ENCODE measurements around the gene MED19.
"Not testable (repeated sequence)": the region's sequence is repeated elsewhere in the genome, so short reads cannot be mapped to it uniquely, and the experiment has no call there.

Gene MED19

GRCh38 chr11:57704932-57705331, 7.1 kb downstream of the MED19 start:
- DNase-seq (ENCODE audit: low read depth): no peak

- DNase-seq (ENCODE audit: low read depth): no peak
Measured at GRCh38 chr11:57703341-57703740, 8.7 kb downstream of the MED19 start.

- DNase-seq (ENCODE audit: low read depth): no peak
Measured at GRCh38 chr11:57700425-57700824, 11.6 kb downstream of the MED19 start.

GRCh38 chr11:57699813-57700212, 12.2 kb downstream of the MED19 start:
- DNase-seq (ENCODE audit: low read depth): no peak

- DNase-seq (ENCODE audit: low read depth): no peak
Measured at GRCh38 chr11:57698843-57699365, 13.1 kb downstream of the MED19 start.

GRCh38 chr11:57690474-57690873, 21.5 kb downstream of the MED19 start:
- not testable (repeated sequence) for DNase-seq (ENCODE audit: low read depth)

GRCh38 chr11:57681168-57681567, 30.8 kb downstream of the MED19 start:
- DNase-seq (ENCODE audit: low read depth): no peak

GRCh38 chr11:57680552-57680874, 31.5 kb downstream of the MED19 start:
- DNase-seq (ENCODE audit: low read depth): peak; percentile 56

GRCh38 chr11:57679396-57679795, 32.6 kb downstream of the MED19 start:
- DNase-seq (ENCODE audit: low read depth): no peak

- DNase-seq (ENCODE audit: low read depth): no peak
Measured at GRCh38 chr11:57675176-57675941, 36.7 kb downstream of the MED19 start.

GRCh38 chr11:57674251-57674650, 37.8 kb downstream of the MED19 start:
- no peak for DNase-seq (ENCODE audit: low read depth)

- no peak for DNase-seq (ENCODE audit: low read depth)
Measured at GRCh38 chr11:57668434-57668782, 43.6 kb downstream of the MED19 start.

- peak; percentile 100 for DNase-seq (ENCODE audit: low read depth)
Measured at GRCh38 chr11:57667736-57668433, 44.1 kb downstream of the MED19 start, which contains the start of gene ZDHHC5. TSS of gene ZDHHC5 (plus strand) at chr11:57668114. CDS start at chr11:57673091, 4,977 bp downstream.

GRCh38 chr11:57667117-57667735, 44.8 kb downstream of the MED19 start:
- DNase-seq (ENCODE audit: low read depth): peak; percentile 99

GRCh38 chr11:57663975-57664374, 48.0 kb downstream of the MED19 start:
- no peak for DNase-seq (ENCODE audit: low read depth)

GRCh38 chr11:57662893-57663292, 49.1 kb downstream of the MED19 start:
- no peak for DNase-seq (ENCODE audit: low read depth)

- DNase-seq (ENCODE audit: low read depth): no peak
Measured at GRCh38 chr11:57659669-57660068, 52.3 kb downstream of the MED19 start.

- no peak for DNase-seq (ENCODE audit: low read depth)
Measured at GRCh38 chr11:57658023-57658361, 54.0 kb downstream of the MED19 start.

GRCh38 chr11:57657194-57658022, 54.6 kb downstream of the MED19 start, which contains the start of gene CLP1:
TSS of gene CLP1 (plus strand) at chr11:57657762. CDS start at chr11:57659477, 1,715 bp downstream.
- DNase-seq (ENCODE audit: low read depth): peak; percentile 99

- DNase-seq (ENCODE audit: low read depth): no peak
Measured at GRCh38 chr11:57656885-57657193, 55.2 kb downstream of the MED19 start.
